GM12878 (cell line): Measurements from ENCODE around the gene GAD2. TPM values are rescaled to one million over a fixed set of nuclear protein-coding genes. Genes with fewer than 3 reads are reported as not detected.

Experiments
- ATAC-seq: fragments of 200-7000 bp; cut with Tn5 transposase; 3 replicates; pipeline ENCODE4 v1.9.1; 2020; ENCODE audit warnings: mild to moderate bottlenecking, moderate library complexity
- BruUV-seq: library from RNA; stranded (reverse); fragments of 400-500 nt; replicated peaks from 2 replicates; lab custom pipeline; 2021; lab: Mats Ljungman, UMichigan
- CTCF ChIA-PET: fragments of 300-600 bp; sonication (Branson Sonifier 250); formaldehyde crosslinking; extraction: SDS; loops from one replicate; lab custom pipeline; 2021; ENCODE audit warnings: inconsistent platforms; lab: Yijun Ruan, JAX
- POLR2A ChIA-PET: fragments of 350-600 bp; formaldehyde crosslinking; extraction: SDS; loops from one replicate; lab custom pipeline; 2021; ENCODE audit warnings: inconsistent platforms; lab: Charles Lee
- RAD21 ChIA-PET: fragments of 300-600 bp; sonication (Branson Sonifier 250); formaldehyde crosslinking; loops from one replicate; lab custom pipeline; 2023; ENCODE audit warnings: antibody characterized with exemption; ENCODE audit not compliant: unreplicated experiment; lab: Charles Lee
- SMC1A ChIA-PET: fragments of 300-600 bp; sonication (Branson Sonifier 250); formaldehyde crosslinking; loops from one replicate; lab custom pipeline; 2023; ENCODE audit not compliant: unreplicated experiment, uncharacterized antibody; lab: Charles Lee
- DNase-seq: peaks from one replicate; pipeline ENCODE4 v3.0.0-alpha.2; 2011; ENCODE audit warnings: low read depth, low spot score
- FAIRE-seq: peaks from 3 replicates; lab custom pipeline; 2011; peaks lifted over from hg19 to GRCh38; lab: Jason Lieb, UNC
- H2AFZ ChIP-seq: 2 replicates; pipeline ENCODE4 v1.6.0; 2011; ENCODE audit warnings: low read depth, low read length, control low read depth; ENCODE audit not compliant: control insufficient read depth
- H3K27ac ChIP-seq: 2 replicates; pipeline ENCODE4 v1.5.1; 2011; ENCODE audit warnings: control low read depth; ENCODE audit not compliant: control insufficient read depth, insufficient read depth
- H3K27me3 ChIP-seq, 2 experiments: replicated peaks in 1 of 2; 2 replicates each; pipeline versions ENCODE4 v1.6.0 to v1.6.1; 2011; ENCODE audit warnings: low read length in 1 of 2; ENCODE audit not compliant: control insufficient read depth in 2 of 2, insufficient read depth in 2 of 2
- H3K36me3 ChIP-seq, 2 experiments: 2 replicates each; pipeline ENCODE4 v1.5.1; 2011; ENCODE audit warnings: low read length in 1 of 2; ENCODE audit not compliant: control insufficient read depth in 2 of 2, insufficient read depth in 2 of 2
- H3K4me1 ChIP-seq: 2 replicates; pipeline ENCODE4 v1.6.1; 2011; ENCODE audit warnings: mild to moderate bottlenecking, low read length, moderate library complexity, mixed read lengths; ENCODE audit not compliant: control insufficient read depth, insufficient read depth
- H3K4me2 ChIP-seq: 2 replicates; pipeline ENCODE4 v1.6.0; 2011; ENCODE audit warnings: control low read depth; ENCODE audit not compliant: control insufficient read depth, insufficient read depth
- H3K4me3 ChIP-seq: fragments of 200-600 bp; sonication (generic); 2 replicates; pipeline ENCODE4 v1.5.1; 2016
- H3K79me2 ChIP-seq: 2 replicates; pipeline ENCODE4 v1.6.0; 2011; ENCODE audit warnings: low read length; ENCODE audit not compliant: control insufficient read depth, insufficient read depth
- H3K9ac ChIP-seq: 2 replicates; pipeline ENCODE4 v1.8.0; 2011; ENCODE audit warnings: low read length, control low read depth, mixed read lengths; ENCODE audit not compliant: control insufficient read depth, insufficient read depth
- H3K9me3 ChIP-seq: replicated peaks from 3 replicates; pipeline ENCODE4 v1.5.1; 2011; ENCODE audit warnings: mild to moderate bottlenecking, low read length; ENCODE audit not compliant: control insufficient read depth, insufficient read depth
- H4K20me1 ChIP-seq: 2 replicates; pipeline ENCODE4 v1.6.0; 2011; ENCODE audit not compliant: control insufficient read depth, insufficient read depth
- CBX3 ChIP-seq: fragments of 200-600 bp; sonication (generic); IDR thresholded peaks from 2 replicates; pipeline ENCODE4 v1.6.1; 2016; ENCODE audit warnings: low read depth, borderline replicate concordance
- CBX5 ChIP-seq: sonication (generic); IDR thresholded peaks from 2 replicates; pipeline ENCODE4 v1.6.1; 2016; ENCODE audit warnings: low read depth, moderate library complexity, mild to moderate bottlenecking, inconsistent platforms
- CREB1 ChIP-seq: IDR thresholded peaks from 2 replicates; pipeline ENCODE4 v1.6.1; 2012; ENCODE audit warnings: low read depth, mild to moderate bottlenecking, inconsistent platforms
- EED ChIP-seq: sonication (generic); IDR thresholded peaks from 2 replicates; pipeline ENCODE4 v1.6.1; 2016; ENCODE audit warnings: antibody characterized with exemption, low read depth
- EGR1 ChIP-seq, 2 experiments: IDR thresholded peaks; 1 replicate in 1 of 2; 2 replicates in 1 of 2; pipeline ENCODE4 v1.6.1; 2011 to 2012; ENCODE audit warnings: low read depth in 2 of 2, low read length in 2 of 2, borderline replicate concordance in 1 of 2, mild to moderate bottlenecking in 1 of 2, moderate library complexity in 1 of 2
- ESRRA ChIP-seq: IDR thresholded peaks from 2 replicates; pipeline ENCODE4 v1.6.1; 2012; ENCODE audit warnings: mild to moderate bottlenecking, low read length, improper control_type of control experiment
- HDAC6 ChIP-seq: fragments of 200-600 bp; sonication (generic); IDR thresholded peaks from one replicate; pipeline ENCODE4 v1.8.0; 2017; ENCODE audit warnings: antibody characterized with exemption; ENCODE audit not compliant: unreplicated experiment
- KAT2A ChIP-seq: conservative IDR thresholded peaks from 2 replicates; pipeline ENCODE4 v1.6.1; 2011; ENCODE audit warnings: low read depth, low read length; ENCODE audit not compliant: control insufficient read depth
- MXI1 ChIP-seq: fragments of 150-350 bp; IDR thresholded peaks from 2 replicates; pipeline ENCODE4 v1.6.1; 2011; ENCODE audit warnings: low read depth, mild to moderate bottlenecking, inconsistent platforms, low read length, improper control_type of control experiment
- MYB ChIP-seq: fragments of 150-350 bp; IDR thresholded peaks from 2 replicates; pipeline ENCODE4 v1.6.1; 2014; ENCODE audit warnings: mild to moderate bottlenecking, low read depth, low read length, borderline replicate concordance
- POU2F2 ChIP-seq: IDR thresholded peaks from 3 replicates; pipeline ENCODE4 v1.6.1; 2011; ENCODE audit warnings: low read depth, mild to moderate bottlenecking, low read length, borderline replicate concordance
- SP1 ChIP-seq: IDR thresholded peaks from one replicate; pipeline ENCODE4 v1.6.1; 2011; ENCODE audit warnings: low read depth, low read length
- SREBF2 ChIP-seq: IDR thresholded peaks from 2 replicates; pipeline ENCODE4 v1.6.1; 2012; ENCODE audit warnings: mild to moderate bottlenecking, low read length
- STAT1 ChIP-seq: fragments of 450-650 bp; conservative IDR thresholded peaks from 2 replicates; pipeline ENCODE4 v1.6.1; 2014; ENCODE audit warnings: antibody characterized with exemption, mild to moderate bottlenecking
- SUPT20H ChIP-seq: IDR thresholded peaks from 2 replicates; pipeline ENCODE4 v1.6.1; 2011; ENCODE audit warnings: low read depth, mild to moderate bottlenecking, low read length, moderate library complexity, borderline replicate concordance; ENCODE audit not compliant: control insufficient read depth
- TBL1XR1 ChIP-seq: IDR thresholded peaks from 2 replicates; pipeline ENCODE4 v1.6.1; 2012; ENCODE audit warnings: low read depth, low read length, improper control_type of control experiment
- in situ Hi-C: fragments of 300-500 bp; cut with MboI; formaldehyde crosslinking; loops from 9 replicates; pipeline ENCODE4 v1.14.3; 2018; ENCODE audit warnings: mixed read lengths
- intact Hi-C: fragments of 100-400 bp; cut with micrococcal nuclease; formaldehyde crosslinking; loops from one replicate; pipeline ENCODE4 v1.14.2; 2022; ENCODE audit not compliant: unreplicated experiment
- polyA plus RNA-seq, 11 experiments: library from polyadenylated mRNA; depleted of rRNA in 4 of 11; unstranded in 6 of 11; stranded (reverse) in 5 of 11; fragments of >200 nt; fragmentation: Nextera tagmentation in 4 of 11; fragmentation: Illumina TruSeq in 1 of 11; extraction: Ambion mirVana in 4 of 11; extraction: Trizol in 1 of 11; gene quantifications; 1 replicate in 1 of 11; 2 replicates in 10 of 11; pipeline versions ENCODE4 v1.2.1 to v1.2.3, GENCODE V29; 2011 to 2016; ENCODE audit warnings: inconsistent platforms in 2 of 11, missing spikeins in 2 of 11, low read depth in 1 of 11
- total RNA-seq, 4 experiments: library from RNA; depleted of rRNA in 3 of 4; stranded (reverse); fragments of >200 nt in 3 of 4; fragmentation: Illumina TruSeq in 1 of 4; extraction: Trizol in 1 of 4; gene quantifications; 2 replicates each; pipeline versions ENCODE4 v1.2.1 to v1.2.3, GENCODE V29; 2013 to 2021
- TF ChIP-seq, protein P1 (sequence below): fragments of 450-650 bp; IDR thresholded peaks from 2 replicates; pipeline ENCODE4 v1.6.1; 2016; ENCODE audit warnings: mild to moderate bottlenecking
- TF ChIP-seq, protein P2 (sequence below): IDR thresholded peaks from 2 replicates; pipeline ENCODE4 v1.6.1; 2011; ENCODE audit warnings: borderline replicate concordance, low read depth, mild to moderate bottlenecking, moderate library complexity, mixed read lengths, low read length; ENCODE audit not compliant: insufficient read depth; ENCODE audit errors: extremely low read length
- TF ChIP-seq, protein P3 (sequence below): fragments of 450-650 bp; IDR thresholded peaks from 2 replicates; pipeline ENCODE4 v1.6.1; 2014; ENCODE audit warnings: mild to moderate bottlenecking
- TF ChIP-seq, protein P4 (sequence below): IDR thresholded peaks from 2 replicates; pipeline ENCODE4 v1.6.1; 2012; ENCODE audit warnings: low read depth, low read length, improper control_type of control experiment

GAD2 gene
- total and polyA plus RNA-seq, 10 of the 15 experiments (the other 5 are each of a cell fraction or from before 2014, with no cell fraction given), result not detected

DNA sequence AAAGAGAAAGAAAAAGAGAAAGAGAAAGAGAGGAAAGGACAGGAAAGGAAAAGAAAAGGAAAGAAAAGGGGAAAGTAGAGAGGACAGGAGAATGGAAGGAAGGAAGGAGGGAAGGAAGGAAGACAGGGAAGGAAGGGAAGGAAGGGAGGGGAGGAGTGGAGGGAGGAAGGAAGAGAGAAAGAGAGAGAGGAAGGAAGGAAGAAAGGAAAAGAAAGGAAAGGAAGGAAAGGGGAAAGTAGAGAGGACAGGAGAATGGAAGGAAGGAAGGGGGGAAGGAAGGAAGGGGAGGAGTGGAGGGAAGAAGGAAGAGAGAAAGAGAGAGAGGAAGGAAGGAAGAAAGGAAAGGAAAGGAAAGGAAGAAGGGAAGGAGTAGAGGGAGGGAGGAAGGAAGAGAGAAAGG lies 125.1 kb downstream of the GAD2 start:
- no peak overlapping the region for H3K4me2 ChIP-seq
- CTCF ChIA-PET, result no interaction called here
- H3K27ac ChIP-seq, result no peak overlapping the region
- H3K79me2 ChIP-seq, result no peaks in the 10 kb centered on the region
- DNase-seq (no peak), FAIRE-seq (no peak), ATAC-seq (no peak)
- in situ Hi-C loops (no loop called here), intact Hi-C loops (no loop called here)
- RAD21 ChIA-PET, result no interaction called here
- H3K9me3 ChIP-seq, result no peaks in the 10 kb centered on the region; the same call in 2 of the 3 replicates
- no peak overlapping the region for H3K9ac ChIP-seq
- H3K27me3 ChIP-seq, result no peaks in the 10 kb centered on the region
- POLR2A ChIA-PET, result interaction anchor here (0.6 kb wide), 1 partner anchor 27 kb away, joined by 5 read pairs; no protein-coding TSS in a partner anchor
- H4K20me1 ChIP-seq, result no peaks in the 10 kb centered on the region
- SMC1A ChIA-PET, result interaction anchor here (1.5 kb wide), 1 partner anchor 187 kb away, joined by 3 read pairs; no protein-coding TSS in a partner anchor
- no peak overlapping the region for H2AFZ ChIP-seq
- TF ChIP-seq, protein P1, sequence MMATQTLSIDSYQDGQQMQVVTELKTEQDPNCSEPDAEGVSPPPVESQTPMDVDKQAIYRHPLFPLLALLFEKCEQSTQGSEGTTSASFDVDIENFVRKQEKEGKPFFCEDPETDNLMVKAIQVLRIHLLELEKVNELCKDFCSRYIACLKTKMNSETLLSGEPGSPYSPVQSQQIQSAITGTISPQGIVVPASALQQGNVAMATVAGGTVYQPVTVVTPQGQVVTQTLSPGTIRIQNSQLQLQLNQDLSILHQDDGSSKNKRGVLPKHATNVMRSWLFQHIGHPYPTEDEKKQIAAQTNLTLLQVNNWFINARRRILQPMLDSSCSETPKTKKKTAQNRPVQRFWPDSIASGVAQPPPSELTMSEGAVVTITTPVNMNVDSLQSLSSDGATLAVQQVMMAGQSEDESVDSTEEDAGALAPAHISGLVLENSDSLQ, result no peak
- TF ChIP-seq POU2F2 (no peak), EGR1 (IDR thresholded peaks at IDR 0.05; ENCODE audit: borderline replicate concordance in 1 of 2, low read depth in 2 of 2, low read length in 2 of 2) (no peak), STAT1 (no peak), KAT2A (no peak), SUPT20H (no peak), CBX3 (no peak), EED (no peak), TBL1XR1 (no peak), CREB1 (no peak), ESRRA (no peak), CBX5 (no peak), MYB (no peak), MXI1 (no peak), SP1 (no peak), HDAC6 (no peak), SREBF2 (no peak)
- TF ChIP-seq, protein P2, sequence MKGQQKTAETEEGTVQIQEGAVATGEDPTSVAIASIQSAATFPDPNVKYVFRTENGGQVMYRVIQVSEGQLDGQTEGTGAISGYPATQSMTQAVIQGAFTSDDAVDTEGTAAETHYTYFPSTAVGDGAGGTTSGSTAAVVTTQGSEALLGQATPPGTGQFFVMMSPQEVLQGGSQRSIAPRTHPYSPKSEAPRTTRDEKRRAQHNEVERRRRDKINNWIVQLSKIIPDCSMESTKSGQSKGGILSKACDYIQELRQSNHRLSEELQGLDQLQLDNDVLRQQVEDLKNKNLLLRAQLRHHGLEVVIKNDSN, result no peak
- TF ChIP-seq, protein P3, sequence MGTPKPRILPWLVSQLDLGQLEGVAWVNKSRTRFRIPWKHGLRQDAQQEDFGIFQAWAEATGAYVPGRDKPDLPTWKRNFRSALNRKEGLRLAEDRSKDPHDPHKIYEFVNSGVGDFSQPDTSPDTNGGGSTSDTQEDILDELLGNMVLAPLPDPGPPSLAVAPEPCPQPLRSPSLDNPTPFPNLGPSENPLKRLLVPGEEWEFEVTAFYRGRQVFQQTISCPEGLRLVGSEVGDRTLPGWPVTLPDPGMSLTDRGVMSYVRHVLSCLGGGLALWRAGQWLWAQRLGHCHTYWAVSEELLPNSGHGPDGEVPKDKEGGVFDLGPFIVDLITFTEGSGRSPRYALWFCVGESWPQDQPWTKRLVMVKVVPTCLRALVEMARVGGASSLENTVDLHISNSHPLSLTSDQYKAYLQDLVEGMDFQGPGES, result no peak
- TF ChIP-seq, protein P4, sequence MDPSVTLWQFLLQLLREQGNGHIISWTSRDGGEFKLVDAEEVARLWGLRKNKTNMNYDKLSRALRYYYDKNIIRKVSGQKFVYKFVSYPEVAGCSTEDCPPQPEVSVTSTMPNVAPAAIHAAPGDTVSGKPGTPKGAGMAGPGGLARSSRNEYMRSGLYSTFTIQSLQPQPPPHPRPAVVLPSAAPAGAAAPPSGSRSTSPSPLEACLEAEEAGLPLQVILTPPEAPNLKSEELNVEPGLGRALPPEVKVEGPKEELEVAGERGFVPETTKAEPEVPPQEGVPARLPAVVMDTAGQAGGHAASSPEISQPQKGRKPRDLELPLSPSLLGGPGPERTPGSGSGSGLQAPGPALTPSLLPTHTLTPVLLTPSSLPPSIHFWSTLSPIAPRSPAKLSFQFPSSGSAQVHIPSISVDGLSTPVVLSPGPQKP, result no peak
- no TSS peak for BruUV-seq
- no peaks in the 10 kb centered on the region for H3K4me1 ChIP-seq
- H3K36me3 ChIP-seq, result no peaks in the 10 kb centered on the region
- H3K4me3 ChIP-seq, result no peak overlapping the region
